Erythroblast (primary cell): ENCODE data around the gene RAB3GAP1.

Experiments used
- GATA1 ChIP-seq: IDR thresholded peaks from 2 replicates; pipeline ENCODE4 v1.6.1; 2011; ENCODE audit warnings: low read depth, mild to moderate bottlenecking, control low read depth, low read length, moderate library complexity
- POLR2A ChIP-seq: IDR thresholded peaks from 2 replicates; pipeline ENCODE4 v1.6.1; 2011; ENCODE audit warnings: mild to moderate bottlenecking, low read length

- TF ChIP-seq POLR2A: no peak
- no peak for TF ChIP-seq GATA1
These were observed 22.1 kb downstream of the RAB3GAP1 start for GRCh38 chr2:135074216-135074615.
